GM12878 (cell line): ENCODE data around the gene RUBCNL. TPM values are rescaled to one million over a fixed set of nuclear protein-coding genes. Genes with fewer than 3 reads are reported as not detected.

Source experiments
- ATAC-seq: fragments of 200-7000 bp; cut with Tn5 transposase; 3 replicates; pipeline ENCODE4 v1.9.1; 2020; ENCODE audit warnings: mild to moderate bottlenecking, moderate library complexity
- BruUV-seq: library from RNA; stranded (reverse); fragments of 400-500 nt; replicated peaks from 2 replicates; lab custom pipeline; 2021; lab: Mats Ljungman, UMichigan
- CTCF ChIA-PET: fragments of 300-600 bp; sonication (Branson Sonifier 250); formaldehyde crosslinking; extraction: SDS; loops from one replicate; lab custom pipeline; 2021; ENCODE audit warnings: inconsistent platforms; lab: Yijun Ruan, JAX
- POLR2A ChIA-PET: fragments of 350-600 bp; formaldehyde crosslinking; extraction: SDS; loops from one replicate; lab custom pipeline; 2021; ENCODE audit warnings: inconsistent platforms; lab: Charles Lee
- RAD21 ChIA-PET: fragments of 300-600 bp; sonication (Branson Sonifier 250); formaldehyde crosslinking; loops from one replicate; lab custom pipeline; 2023; ENCODE audit warnings: antibody characterized with exemption; ENCODE audit not compliant: unreplicated experiment; lab: Charles Lee
- SMC1A ChIA-PET: fragments of 300-600 bp; sonication (Branson Sonifier 250); formaldehyde crosslinking; loops from one replicate; lab custom pipeline; 2023; ENCODE audit not compliant: unreplicated experiment, uncharacterized antibody; lab: Charles Lee
- DNase-seq: peaks from one replicate; pipeline ENCODE4 v3.0.0-alpha.2; 2011; ENCODE audit warnings: low read depth, low spot score
- FAIRE-seq: peaks from 3 replicates; lab custom pipeline; 2011; peaks lifted over from hg19 to GRCh38; lab: Jason Lieb, UNC
- H2AFZ ChIP-seq: 2 replicates; pipeline ENCODE4 v1.6.0; 2011; ENCODE audit warnings: low read depth, low read length, control low read depth; ENCODE audit not compliant: control insufficient read depth
- H3K27ac ChIP-seq: 2 replicates; pipeline ENCODE4 v1.5.1; 2011; ENCODE audit warnings: control low read depth; ENCODE audit not compliant: control insufficient read depth, insufficient read depth
- H3K27me3 ChIP-seq, 2 experiments: replicated peaks in 1 of 2; 2 replicates each; pipeline versions ENCODE4 v1.6.0 to v1.6.1; 2011; ENCODE audit warnings: low read length in 1 of 2; ENCODE audit not compliant: control insufficient read depth in 2 of 2, insufficient read depth in 2 of 2
- H3K36me3 ChIP-seq, 2 experiments: 2 replicates each; pipeline ENCODE4 v1.5.1; 2011; ENCODE audit warnings: low read length in 1 of 2; ENCODE audit not compliant: control insufficient read depth in 2 of 2, insufficient read depth in 2 of 2
- H3K4me1 ChIP-seq: 2 replicates; pipeline ENCODE4 v1.6.1; 2011; ENCODE audit warnings: mild to moderate bottlenecking, low read length, moderate library complexity, mixed read lengths; ENCODE audit not compliant: control insufficient read depth, insufficient read depth
- H3K4me2 ChIP-seq: 2 replicates; pipeline ENCODE4 v1.6.0; 2011; ENCODE audit warnings: control low read depth; ENCODE audit not compliant: control insufficient read depth, insufficient read depth
- H3K4me3 ChIP-seq: fragments of 200-600 bp; sonication (generic); 2 replicates; pipeline ENCODE4 v1.5.1; 2016
- H3K79me2 ChIP-seq: 2 replicates; pipeline ENCODE4 v1.6.0; 2011; ENCODE audit warnings: low read length; ENCODE audit not compliant: control insufficient read depth, insufficient read depth
- H3K9ac ChIP-seq: 2 replicates; pipeline ENCODE4 v1.8.0; 2011; ENCODE audit warnings: low read length, control low read depth, mixed read lengths; ENCODE audit not compliant: control insufficient read depth, insufficient read depth
- H3K9me3 ChIP-seq: replicated peaks from 3 replicates; pipeline ENCODE4 v1.5.1; 2011; ENCODE audit warnings: mild to moderate bottlenecking, low read length; ENCODE audit not compliant: control insufficient read depth, insufficient read depth
- H4K20me1 ChIP-seq: 2 replicates; pipeline ENCODE4 v1.6.0; 2011; ENCODE audit not compliant: control insufficient read depth, insufficient read depth
- CEBPZ ChIP-seq: fragments of 150-350 bp; IDR thresholded peaks from 2 replicates; pipeline ENCODE4 v1.6.1; 2016; ENCODE audit warnings: low read depth, low read length
- CTCF ChIP-seq, 3 experiments: IDR thresholded peaks in 2 of 3; conservative IDR thresholded peaks in 1 of 3; 2 replicates each; pipeline ENCODE4 v1.5.1; 2011; ENCODE audit warnings: low read depth in 3 of 3, low read length in 3 of 3, mild to moderate bottlenecking in 3 of 3, control low read depth in 2 of 3, moderate library complexity in 2 of 3, inconsistent platforms in 1 of 3, mixed read lengths in 1 of 3; ENCODE audit not compliant: control insufficient read depth in 2 of 3, insufficient read depth in 1 of 3; ENCODE audit errors: extremely low read depth in 1 of 3
- JUNB ChIP-seq: IDR thresholded peaks from 2 replicates; pipeline ENCODE4 v1.6.1; 2016; ENCODE audit warnings: antibody characterized with exemption, mild to moderate bottlenecking
- KDM1A ChIP-seq: fragments of 200-600 bp; sonication (generic); IDR thresholded peaks from 2 replicates; pipeline ENCODE4 v1.6.1; 2016; ENCODE audit warnings: borderline replicate concordance
- NFYA ChIP-seq: IDR thresholded peaks from 2 replicates; pipeline ENCODE4 v1.6.1; 2011; ENCODE audit warnings: low read depth, mild to moderate bottlenecking, low read length, improper control_type of control experiment, borderline replicate concordance
- POU2F2 ChIP-seq: IDR thresholded peaks from 3 replicates; pipeline ENCODE4 v1.6.1; 2011; ENCODE audit warnings: low read depth, mild to moderate bottlenecking, low read length, borderline replicate concordance
- SKIL ChIP-seq: fragments of 450-650 bp; IDR thresholded peaks from 2 replicates; pipeline ENCODE4 v1.6.1; 2017; ENCODE audit warnings: mild to moderate bottlenecking, low read depth, inconsistent platforms; ENCODE audit not compliant: poor library complexity, severe bottlenecking
- ZNF687 ChIP-seq: fragments of 450-650 bp; IDR thresholded peaks from 2 replicates; pipeline ENCODE4 v1.6.1; 2017; ENCODE audit warnings: mild to moderate bottlenecking, moderate library complexity
- WGBS: methylation state at CpG from one replicate; pipeline ENCODE4 v1.1.6; 2016; ENCODE audit warnings: low lambda C conversion rate; ENCODE audit not compliant: insufficient replicate concordance, insufficient coverage; ENCODE audit errors: missing lambda C conversion rate; 5-methylcytosine and 5-hydroxymethylcytosine counted together
- in situ Hi-C: fragments of 300-500 bp; cut with MboI; formaldehyde crosslinking; loops from 9 replicates; pipeline ENCODE4 v1.14.3; 2018; ENCODE audit warnings: mixed read lengths
- intact Hi-C: fragments of 100-400 bp; cut with micrococcal nuclease; formaldehyde crosslinking; loops from one replicate; pipeline ENCODE4 v1.14.2; 2022; ENCODE audit not compliant: unreplicated experiment
- polyA plus RNA-seq, 11 experiments: library from polyadenylated mRNA; depleted of rRNA in 4 of 11; unstranded in 6 of 11; stranded (reverse) in 5 of 11; fragments of >200 nt; fragmentation: Nextera tagmentation in 4 of 11; fragmentation: Illumina TruSeq in 1 of 11; extraction: Ambion mirVana in 4 of 11; extraction: Trizol in 1 of 11; gene quantifications; 1 replicate in 1 of 11; 2 replicates in 10 of 11; pipeline versions ENCODE4 v1.2.1 to v1.2.3, GENCODE V29; 2011 to 2016; ENCODE audit warnings: inconsistent platforms in 2 of 11, missing spikeins in 2 of 11, low read depth in 1 of 11
- total RNA-seq, 4 experiments: library from RNA; depleted of rRNA in 3 of 4; stranded (reverse); fragments of >200 nt in 3 of 4; fragmentation: Illumina TruSeq in 1 of 4; extraction: Trizol in 1 of 4; gene quantifications; 2 replicates each; pipeline versions ENCODE4 v1.2.1 to v1.2.3, GENCODE V29; 2013 to 2021

RUBCNL gene
- total and polyA plus RNA-seq, 10 of the 15 experiments (the other 5 are each of a cell fraction or from before 2014, with no cell fraction given) = 0.71 to 51.9 (median 38.2) TPM

GRCh38 chr13:46367617-46368327 lies 19.3 kb downstream of the RUBCNL start:
- ATAC-seq = no peak
- Histone ChIP-seq H3K4me1 (peaks cover 31% of the 10 kb centered on the region), H4K20me1 (no peaks in the 10 kb centered on the region), H2AFZ (no peak overlapping the region), H3K79me2 (peaks cover 36% of the 10 kb centered on the region), H3K36me3 (peaks cover 0 to 44% of the 10 kb centered on the region in 2 experiments; a peak in 2 of 4 replicates), H3K9me3 (no peaks in the 10 kb centered on the region; the same call in 2 of the 3 replicates), H3K4me3 (no peak overlapping the region), H3K27ac (no peak overlapping the region), H3K4me2 (no peak overlapping the region), H3K27me3 (no peaks in the 10 kb centered on the region), H3K9ac (no peak overlapping the region)
- intact Hi-C loops = no loop called here
- DNase-seq = no peak
- no TSS peak for BruUV-seq
- RAD21 ChIA-PET = interaction anchor here (11.6 kb wide), 1 partner anchor 22 kb away, joined by 100 read pairs; the partner anchor contains the start of gene RUBCNL
- SMC1A ChIA-PET = interaction anchor here (1.1 to 7.8 kb wide), 3 partner anchors 22 to 48 kb away, joined by 3 to 81 read pairs (median 3); partner anchors contain the start of gene RUBCNL
- in situ Hi-C loops = no loop called here
- POLR2A ChIA-PET = interaction anchor here (1.2 kb wide), 1 partner anchor 10 kb away, joined by 3 read pairs; no protein-coding TSS in a partner anchor
- FAIRE-seq = no peak
- CTCF ChIA-PET = no interaction called here
- 80% methylated on average over 3 of the region's 3 CpGs for WGBS
- no peak for TF ChIP-seq CTCF (IDR thresholded peaks at IDR 0.05 in 2 of 3, conservative IDR thresholded peaks at IDR 0.05 in 1 of 3; ENCODE audit: control insufficient read depth in 2 of 3, extremely low read depth in 1 of 3, insufficient read depth in 1 of 3, low read depth in 3 of 3, low read length in 3 of 3)
- no peak for TF ChIP-seq SKIL
- no peak for TF ChIP-seq CEBPZ
- TF ChIP-seq POU2F2 = no peak
- TF ChIP-seq JUNB = no peak
- no peak for TF ChIP-seq ZNF687
- TF ChIP-seq KDM1A = no peak
- TF ChIP-seq NFYA = no peak
